Thyroid gland (tissue), 4 donors: ENCODE data around the gene ATG3.

ENCODE experiments used
- POLR2A ChIP-seq, 2 donors: fragments of 450-650 bp; IDR thresholded peaks; one replicate each; pipeline ENCODE4 v1.6.1; 2017; ENCODE audit warnings: antibody characterized with exemption in 2 of 2, mild to moderate bottlenecking in 2 of 2, moderate library complexity in 1 of 2
- TF ChIP-seq, protein P1 (sequence below), 6 experiments: fragments of 200-600 bp in 3 of 6; fragments of 450-650 bp in 3 of 6; sonication (generic) in 3 of 6; IDR thresholded peaks; one replicate each; pipeline ENCODE4 v1.5.1; 2016 to 2019; ENCODE audit warnings: antibody characterized with exemption in 6 of 6, mild to moderate bottlenecking in 2 of 6, inconsistent platforms in 1 of 6, moderate library complexity in 1 of 6

DNA sequence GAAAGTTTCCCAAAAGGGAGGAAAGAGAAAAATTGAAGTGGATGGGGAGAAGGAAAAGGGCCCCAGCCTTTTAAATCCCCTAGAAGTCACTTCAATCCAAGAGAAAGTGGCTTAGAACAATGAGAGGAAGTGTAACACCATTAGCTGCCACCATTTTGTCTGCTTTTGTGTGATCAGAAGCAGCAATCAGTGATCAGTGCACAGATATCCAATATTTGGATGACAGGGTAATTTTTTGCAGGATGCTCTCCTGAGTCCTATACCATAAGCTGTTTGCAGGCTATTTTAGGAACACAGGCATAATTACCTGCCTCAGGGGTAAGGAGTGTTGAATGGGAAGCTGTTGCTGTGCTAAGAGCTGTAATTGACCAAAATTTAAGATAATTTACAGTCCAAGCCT, 31.5 kb upstream of the ATG3 start:
- no peak for TF ChIP-seq POLR2A (IDR thresholded peaks at IDR 0.05)
- TF ChIP-seq, protein P1, sequence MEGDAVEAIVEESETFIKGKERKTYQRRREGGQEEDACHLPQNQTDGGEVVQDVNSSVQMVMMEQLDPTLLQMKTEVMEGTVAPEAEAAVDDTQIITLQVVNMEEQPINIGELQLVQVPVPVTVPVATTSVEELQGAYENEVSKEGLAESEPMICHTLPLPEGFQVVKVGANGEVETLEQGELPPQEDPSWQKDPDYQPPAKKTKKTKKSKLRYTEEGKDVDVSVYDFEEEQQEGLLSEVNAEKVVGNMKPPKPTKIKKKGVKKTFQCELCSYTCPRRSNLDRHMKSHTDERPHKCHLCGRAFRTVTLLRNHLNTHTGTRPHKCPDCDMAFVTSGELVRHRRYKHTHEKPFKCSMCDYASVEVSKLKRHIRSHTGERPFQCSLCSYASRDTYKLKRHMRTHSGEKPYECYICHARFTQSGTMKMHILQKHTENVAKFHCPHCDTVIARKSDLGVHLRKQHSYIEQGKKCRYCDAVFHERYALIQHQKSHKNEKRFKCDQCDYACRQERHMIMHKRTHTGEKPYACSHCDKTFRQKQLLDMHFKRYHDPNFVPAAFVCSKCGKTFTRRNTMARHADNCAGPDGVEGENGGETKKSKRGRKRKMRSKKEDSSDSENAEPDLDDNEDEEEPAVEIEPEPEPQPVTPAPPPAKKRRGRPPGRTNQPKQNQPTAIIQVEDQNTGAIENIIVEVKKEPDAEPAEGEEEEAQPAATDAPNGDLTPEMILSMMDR (IDR thresholded peaks at IDR 0.05): no peak
